Measurements from ENCODE around the gene GPR107.

Gene GPR107

GRCh38 chr9:130106860-130107233, 53.1 kb downstream of the GPR107 start:
- no peak for DNase-seq (ENCODE audit: low spot score)

GRCh38 chr9:130107234-130107861, 53.6 kb downstream of the GPR107 start:
- TF ChIP-seq CTCF (IDR thresholded peaks at IDR 0.05; ENCODE audit: extremely low read depth, missing control alignments): peak; percentile 86
- peak; percentile 71 for DNase-seq (ENCODE audit: low spot score)

More at GRCh38 chr9:130106860-130107233, 53.1 kb downstream of the GPR107 start:
- TF ChIP-seq CTCF (IDR thresholded peaks at IDR 0.05; ENCODE audit: extremely low read depth, missing control alignments): no peak

GRCh38 chr9:130107955-130108354, 54.2 kb downstream of the GPR107 start:
- no peak for TF ChIP-seq CTCF (IDR thresholded peaks at IDR 0.05; ENCODE audit: extremely low read depth, missing control alignments)
- DNase-seq (ENCODE audit: low spot score): no peak

- DNase-seq (ENCODE audit: low spot score): no peak
- no peak for TF ChIP-seq CTCF (IDR thresholded peaks at IDR 0.05; ENCODE audit: extremely low read depth, missing control alignments)
These were observed 56.5 kb downstream of the GPR107 start for GRCh38 chr9:130110166-130110565.

GRCh38 chr9:130110596-130111021, 56.9 kb downstream of the GPR107 start:
- no peak for TF ChIP-seq CTCF (IDR thresholded peaks at IDR 0.05; ENCODE audit: extremely low read depth, missing control alignments)
- DNase-seq (ENCODE audit: low spot score): no peak

GRCh38 chr9:130111786-130112537, 58.3 kb downstream of the GPR107 start:
- no peak for DNase-seq (ENCODE audit: low spot score)
- no peak for TF ChIP-seq CTCF (IDR thresholded peaks at IDR 0.05; ENCODE audit: extremely low read depth, missing control alignments)

- no peak for TF ChIP-seq CTCF (IDR thresholded peaks at IDR 0.05; ENCODE audit: extremely low read depth, missing control alignments)
- DNase-seq (ENCODE audit: low spot score): no peak
These were observed 58.9 kb downstream of the GPR107 start for GRCh38 chr9:130112538-130113151.

All from GM20000 (cell line).